Measurements from ENCODE around the gene ATP5IF1.

- TF ChIP-seq CTCF (IDR thresholded peaks at IDR 0.05) (no peak), POLR2A (IDR thresholded peaks at IDR 0.05) (no peak)
These were observed 20.4 kb downstream of the ATP5IF1 start for GRCh38 chr1:28256197-28256827.
